ENCODE measurements around the gene U2AF1L4.
A peak's percentile ranks its signal among the peaks of the same experiment; 100 is the strongest.

The U2AF1L4 gene

DNA sequence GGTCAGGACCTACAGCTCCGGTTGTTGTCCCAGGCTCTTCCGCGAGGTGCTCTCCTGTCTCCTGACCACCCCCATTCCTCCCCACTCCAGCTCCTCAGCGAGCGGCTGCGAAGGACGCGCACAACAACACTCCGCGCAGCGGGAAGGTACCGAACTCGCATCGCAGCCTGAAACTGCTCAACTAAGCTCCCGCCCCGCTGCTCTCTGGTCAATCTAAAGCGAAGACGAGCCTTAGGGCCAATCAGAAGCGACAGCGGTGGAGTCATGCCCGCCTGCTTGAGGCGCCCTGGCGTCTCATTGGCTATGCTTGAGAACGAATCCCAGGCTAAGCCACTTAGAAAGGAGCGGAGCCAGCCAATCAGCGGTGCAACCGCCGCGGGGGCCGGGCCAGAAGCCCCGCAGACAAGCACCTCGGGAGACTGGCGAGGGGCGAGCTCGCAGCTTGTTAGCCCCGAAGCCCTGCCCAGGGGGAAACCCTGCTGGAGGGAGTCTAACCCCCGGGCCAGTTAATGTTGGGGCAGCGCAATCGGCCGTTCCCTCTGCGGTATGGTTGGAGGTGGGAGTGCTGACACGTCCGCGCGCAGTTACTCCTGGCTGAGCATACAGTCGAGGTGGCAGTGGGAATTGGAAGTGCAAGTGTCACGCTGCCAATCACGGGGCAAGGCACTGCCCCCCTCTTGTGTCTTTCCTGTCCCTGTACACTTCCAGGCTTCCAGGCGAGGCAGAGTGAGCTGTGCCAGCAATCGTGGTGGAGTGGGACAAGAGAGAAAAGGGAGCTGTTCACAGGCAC, 42.8 kb downstream of the U2AF1L4 start:
- Mint-ChIP-seq H3K27ac (peak overlapping the region; percentile 95), H3K9me3 (no peaks in the 10 kb centered on the region), H3K4me1 (ENCODE audit: low read depth) (peaks cover 6% of the 10 kb centered on the region), H3K4me3 (peak overlapping the region; percentile 85), H3K27me3 (ENCODE audit: low read depth) (no peaks in the 10 kb centered on the region), H3K36me3 (ENCODE audit: low read depth) (no peaks in the 10 kb centered on the region)
- peak; percentile 94 for DNase-seq (ENCODE audit: low spot score)

DNA sequence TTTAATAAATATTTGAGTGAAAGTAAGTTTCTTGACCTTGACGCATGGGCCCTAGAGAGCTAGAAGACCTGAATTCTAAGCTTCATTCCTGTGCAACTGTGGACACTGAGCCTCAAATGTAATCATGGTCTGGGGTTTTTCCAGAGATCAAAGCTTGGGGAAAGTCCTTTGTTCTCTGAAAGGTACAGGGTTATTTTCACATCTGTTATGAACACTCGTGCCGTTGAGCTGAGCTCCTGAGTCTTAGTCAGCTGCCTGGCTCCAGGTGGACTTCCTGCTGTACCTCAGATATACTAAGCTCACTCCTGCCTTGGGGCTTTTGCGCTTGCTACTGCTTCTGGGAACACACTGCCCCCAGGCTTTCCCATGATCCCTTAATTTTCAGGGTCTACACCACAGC, 48.4 kb downstream of the U2AF1L4 start:
- Mint-ChIP-seq H3K36me3 (ENCODE audit: low read depth) (no peaks in the 10 kb centered on the region), H3K9me3 (no peaks in the 10 kb centered on the region), H3K27me3 (ENCODE audit: low read depth) (no peaks in the 10 kb centered on the region), H3K27ac (no peak overlapping the region), H3K4me1 (ENCODE audit: low read depth) (peaks cover 12% of the 10 kb centered on the region), H3K4me3 (no peak overlapping the region)
- no peak for DNase-seq (ENCODE audit: low spot score)

DNA sequence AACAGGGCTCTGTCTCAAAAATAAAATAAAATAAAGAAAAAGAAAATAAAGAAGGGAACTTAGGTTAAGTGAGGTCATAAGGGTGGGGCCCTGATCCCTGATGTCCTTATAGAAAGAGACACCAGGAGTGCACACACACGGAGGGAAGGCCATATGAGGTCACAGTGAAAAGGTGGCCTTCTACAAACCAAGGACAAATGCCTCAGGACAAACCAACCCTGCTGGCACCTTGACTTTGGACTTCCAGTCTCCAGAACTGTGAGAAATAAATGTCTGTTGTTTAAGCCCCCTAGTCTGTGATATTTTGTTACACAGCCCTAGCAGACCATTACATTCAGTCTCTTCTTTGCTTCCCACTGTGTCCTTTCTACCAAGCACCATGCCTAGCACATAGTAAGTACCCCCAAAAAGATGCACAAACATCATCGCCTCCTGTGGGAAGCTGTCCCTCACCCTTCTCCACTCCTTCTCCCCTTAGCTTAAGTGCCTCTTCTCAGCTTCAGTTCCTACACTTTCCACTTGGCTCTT, 49.3 kb downstream of the U2AF1L4 start:
- no peak for DNase-seq (ENCODE audit: low spot score)
- no peak overlapping the region for H3K4me3 Mint-ChIP-seq
- H3K27ac Mint-ChIP-seq: no peak overlapping the region
- no peaks in the 10 kb centered on the region for H3K36me3 Mint-ChIP-seq (ENCODE audit: low read depth)
- no peaks in the 10 kb centered on the region for H3K27me3 Mint-ChIP-seq (ENCODE audit: low read depth)
- peaks cover 12% of the 10 kb centered on the region for H3K4me1 Mint-ChIP-seq (ENCODE audit: low read depth)
- H3K9me3 Mint-ChIP-seq: no peaks in the 10 kb centered on the region

DNA sequence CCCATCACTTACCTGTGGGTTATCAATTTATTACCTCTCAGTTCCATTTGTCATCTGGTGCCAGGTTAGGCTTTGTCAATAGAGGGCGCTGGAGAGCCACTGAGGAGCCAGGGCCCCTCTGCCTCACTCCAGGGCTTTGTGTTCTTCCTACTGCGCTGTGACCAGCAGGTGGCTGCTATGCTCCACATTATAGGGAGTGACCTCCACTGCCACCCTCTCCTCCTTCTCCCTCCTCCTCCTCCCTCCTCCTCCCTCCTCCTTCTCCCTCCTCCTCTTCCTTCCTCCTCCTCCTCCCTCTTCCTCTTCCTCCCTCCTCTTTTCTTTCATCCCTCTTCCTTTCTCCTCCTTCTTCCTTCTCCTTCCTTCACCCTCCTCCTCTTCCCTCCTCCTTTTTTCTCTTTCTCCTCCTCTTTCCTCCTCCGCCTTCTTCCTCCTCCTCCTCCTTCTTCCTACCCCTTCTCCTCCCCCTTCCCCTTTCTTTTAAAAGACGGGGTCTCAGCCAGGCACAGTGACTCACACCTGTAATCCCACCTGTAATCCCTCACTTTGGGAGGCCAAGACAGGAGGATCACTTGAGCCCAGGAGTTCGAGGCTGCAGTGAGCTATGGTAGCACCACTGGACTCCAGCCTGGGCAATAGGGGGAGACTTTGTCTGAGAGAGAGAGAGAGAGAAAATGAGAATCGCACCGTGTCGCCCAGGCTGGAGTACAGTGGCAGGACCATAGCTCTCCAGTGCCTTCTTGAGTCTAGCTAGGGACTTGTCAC, 51.2 kb downstream of the U2AF1L4 start:
- Mint-ChIP-seq H3K9me3 (no peaks in the 10 kb centered on the region), H3K27me3 (ENCODE audit: low read depth) (no peaks in the 10 kb centered on the region), H3K27ac (peak overlapping the region; percentile 45), H3K4me1 (ENCODE audit: low read depth) (peaks cover 8% of the 10 kb centered on the region), H3K36me3 (ENCODE audit: low read depth) (no peaks in the 10 kb centered on the region), H3K4me3 (no peak overlapping the region)
- peak; percentile 85 for DNase-seq (ENCODE audit: low spot score)

DNA sequence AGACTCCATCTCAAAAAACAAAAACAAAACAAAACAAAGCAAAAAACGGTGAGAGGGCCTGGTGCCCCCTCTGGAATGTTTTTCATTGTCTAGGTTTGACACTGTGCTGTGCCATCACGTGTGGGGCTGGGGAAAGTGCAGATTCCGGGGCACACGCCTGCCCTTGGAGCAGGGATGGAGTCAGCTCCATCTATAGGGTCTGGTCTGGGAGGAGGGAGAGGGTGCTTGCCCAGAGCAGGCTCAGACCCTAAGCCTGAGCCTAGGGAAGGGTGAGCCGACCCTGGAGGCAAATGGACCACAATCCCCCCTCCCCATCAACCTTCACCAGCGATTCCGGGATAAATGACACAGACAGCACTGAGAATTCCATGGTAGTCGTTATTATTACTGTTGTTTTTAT, 51.8 kb downstream of the U2AF1L4 start:
- Mint-ChIP-seq H3K4me1 (ENCODE audit: low read depth) (peaks cover 8% of the 10 kb centered on the region), H3K4me3 (no peak overlapping the region), H3K27ac (no peak overlapping the region), H3K9me3 (no peaks in the 10 kb centered on the region), H3K36me3 (ENCODE audit: low read depth) (no peaks in the 10 kb centered on the region), H3K27me3 (ENCODE audit: low read depth) (no peaks in the 10 kb centered on the region)
- DNase-seq (ENCODE audit: low spot score): no peak

Measured in T-helper 2 cell treated with Interferon-gamma antibody and Interleukin-4, amounts not matched to agents 5 μg/mL and 100 μg/mL, for 36 hours (primary cell).